GM10266 (cell line): ENCODE measurements around the gene TRHDE.

Source experiments
- DNase-seq: peaks from one replicate; pipeline ENCODE4 v3.0.0; 2012; ENCODE audit errors: extremely low spot score
- TF ChIP-seq, protein P1 (sequence below): IDR thresholded peaks from 2 replicates; pipeline ENCODE4 v1.5.1; 2012; ENCODE audit warnings: mild to moderate bottlenecking, low read depth; ENCODE audit not compliant: control insufficient read depth, insufficient read depth; ENCODE audit errors: missing control alignments

The TRHDE gene

DNA sequence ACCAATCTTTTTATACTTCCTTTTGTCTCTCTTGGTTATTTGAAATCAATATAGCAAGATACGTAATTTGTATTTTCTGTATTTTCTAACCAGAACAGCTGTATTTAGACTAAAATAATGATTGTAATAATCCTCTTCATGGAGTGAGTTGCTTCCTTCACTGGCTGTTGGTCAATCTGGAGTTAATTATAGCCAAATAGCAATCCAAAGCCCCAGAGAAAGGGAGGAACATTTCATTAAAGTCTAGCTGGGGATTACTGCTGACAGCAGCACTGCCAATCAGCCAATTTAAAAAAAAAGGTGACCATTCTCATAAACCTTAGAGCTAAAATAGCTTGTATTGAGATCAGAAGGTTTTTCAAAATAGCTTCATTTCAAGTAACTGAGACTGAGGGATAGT, 118.0 kb downstream of the TRHDE start:
- DNase-seq: no peak

DNA sequence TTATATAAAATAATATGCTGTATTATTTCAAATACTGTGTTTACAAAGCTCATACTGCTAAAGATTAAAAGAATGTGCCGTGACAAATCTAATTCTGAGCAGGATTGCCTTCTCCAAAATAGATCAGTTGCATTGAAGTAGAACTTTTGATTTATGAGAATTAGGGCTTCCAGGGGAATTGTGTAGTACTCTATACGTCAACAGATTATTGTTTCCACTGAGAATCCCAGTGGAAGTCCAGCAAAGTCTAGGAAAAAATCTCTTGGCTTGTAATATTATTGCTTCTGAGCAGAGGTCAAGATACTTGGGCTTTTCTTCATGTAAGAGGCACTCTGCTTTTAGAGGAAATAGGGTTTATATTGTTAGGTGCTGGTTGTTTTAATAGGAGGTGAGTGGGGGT, 133.9 kb downstream of the TRHDE start:
- DNase-seq: no peak
- TF ChIP-seq, protein P1, sequence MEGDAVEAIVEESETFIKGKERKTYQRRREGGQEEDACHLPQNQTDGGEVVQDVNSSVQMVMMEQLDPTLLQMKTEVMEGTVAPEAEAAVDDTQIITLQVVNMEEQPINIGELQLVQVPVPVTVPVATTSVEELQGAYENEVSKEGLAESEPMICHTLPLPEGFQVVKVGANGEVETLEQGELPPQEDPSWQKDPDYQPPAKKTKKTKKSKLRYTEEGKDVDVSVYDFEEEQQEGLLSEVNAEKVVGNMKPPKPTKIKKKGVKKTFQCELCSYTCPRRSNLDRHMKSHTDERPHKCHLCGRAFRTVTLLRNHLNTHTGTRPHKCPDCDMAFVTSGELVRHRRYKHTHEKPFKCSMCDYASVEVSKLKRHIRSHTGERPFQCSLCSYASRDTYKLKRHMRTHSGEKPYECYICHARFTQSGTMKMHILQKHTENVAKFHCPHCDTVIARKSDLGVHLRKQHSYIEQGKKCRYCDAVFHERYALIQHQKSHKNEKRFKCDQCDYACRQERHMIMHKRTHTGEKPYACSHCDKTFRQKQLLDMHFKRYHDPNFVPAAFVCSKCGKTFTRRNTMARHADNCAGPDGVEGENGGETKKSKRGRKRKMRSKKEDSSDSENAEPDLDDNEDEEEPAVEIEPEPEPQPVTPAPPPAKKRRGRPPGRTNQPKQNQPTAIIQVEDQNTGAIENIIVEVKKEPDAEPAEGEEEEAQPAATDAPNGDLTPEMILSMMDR: no peak

More for the DNA sequence above, 118.0 kb downstream of the TRHDE start:
- TF ChIP-seq, protein P1: no peak

DNA sequence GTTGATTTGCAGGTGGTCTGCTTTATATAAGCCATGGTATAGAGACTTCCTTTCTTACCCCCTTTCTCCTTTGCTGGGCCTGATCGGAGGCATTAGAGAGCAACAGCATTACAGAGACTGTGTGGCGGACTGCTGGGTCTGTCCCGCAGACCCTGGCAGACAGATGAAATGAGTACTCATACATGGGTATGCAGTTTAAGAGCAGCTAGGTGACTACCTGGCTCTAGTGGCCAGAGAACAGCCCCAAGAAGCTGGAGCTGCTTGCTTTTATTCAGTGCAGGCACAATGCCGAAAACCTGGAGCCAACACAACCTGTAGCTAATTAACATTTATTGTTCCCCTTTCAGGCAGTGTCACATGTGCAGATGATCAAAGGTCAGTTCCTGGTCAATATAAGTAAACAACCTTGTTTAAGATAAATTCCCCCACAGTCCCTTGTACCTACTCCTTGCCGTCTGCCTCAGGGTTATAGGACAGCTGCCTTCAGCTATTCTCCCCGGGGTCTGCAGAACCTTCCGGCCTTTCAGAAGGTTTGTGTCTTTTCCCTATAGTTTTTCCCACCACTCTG, 160.0 kb downstream of the TRHDE start:
- DNase-seq: no peak
- TF ChIP-seq, protein P1: no peak

DNA sequence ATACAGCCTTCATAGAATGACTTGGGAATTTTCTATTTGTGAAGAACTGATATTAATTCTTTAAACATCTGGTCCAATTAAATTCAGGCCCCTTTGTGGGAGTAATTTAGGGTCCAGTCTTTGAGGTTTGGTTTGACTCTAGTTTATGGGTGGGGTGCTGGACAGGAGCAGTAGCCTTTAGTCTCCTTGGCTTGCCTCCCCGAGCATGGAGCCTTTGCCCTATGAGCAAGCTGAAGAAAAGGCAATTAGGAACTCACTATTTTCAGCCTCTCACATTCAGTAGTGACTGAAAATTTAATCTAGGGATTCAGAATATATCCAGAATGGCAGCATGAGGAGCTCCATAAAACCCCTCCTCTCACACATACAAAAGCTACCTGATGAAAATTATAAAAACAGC, 161.1 kb downstream of the TRHDE start:
- TF ChIP-seq, protein P1: no peak
- no peak for DNase-seq

DNA sequence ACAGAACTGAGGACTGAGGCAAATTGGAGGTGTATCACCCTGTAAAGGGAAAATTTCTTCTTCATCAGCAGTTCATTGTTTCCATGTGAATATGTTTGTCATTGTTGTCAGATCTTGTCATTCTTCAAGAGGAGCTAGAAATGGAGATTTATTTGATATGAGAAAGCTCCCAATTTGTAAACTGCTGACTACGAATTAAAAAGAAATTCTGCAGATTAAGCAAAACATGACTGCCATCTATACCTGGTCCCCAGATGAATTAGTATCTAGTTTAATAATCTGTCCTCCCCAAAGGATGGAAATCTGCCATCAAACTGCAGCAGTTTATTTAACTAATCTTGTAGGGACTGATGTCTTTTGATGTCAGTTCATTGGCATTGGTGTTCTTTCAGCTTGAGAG, 162.8 kb downstream of the TRHDE start:
- TF ChIP-seq, protein P1: no peak
- DNase-seq: no peak

DNA sequence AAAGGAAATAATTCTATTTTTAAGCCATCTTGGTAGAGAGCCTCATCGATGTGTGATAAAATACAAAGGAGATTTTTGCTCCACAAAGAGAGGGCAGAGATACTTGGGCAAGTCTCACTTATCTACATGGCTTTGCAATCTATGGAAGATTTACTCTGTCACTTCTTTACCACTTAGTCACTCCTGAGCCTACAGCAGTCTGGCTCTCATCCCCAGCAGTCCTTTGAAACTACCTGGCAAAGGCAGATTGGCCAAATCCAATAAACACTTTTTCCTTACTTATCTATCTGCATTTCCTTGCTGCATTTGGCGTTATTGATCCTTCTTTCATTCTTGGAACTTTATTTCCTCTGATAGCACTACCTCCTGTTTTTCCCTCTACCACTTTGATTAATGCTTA, 170.0 kb downstream of the TRHDE start:
- TF ChIP-seq, protein P1: no peak
- no peak for DNase-seq

DNA sequence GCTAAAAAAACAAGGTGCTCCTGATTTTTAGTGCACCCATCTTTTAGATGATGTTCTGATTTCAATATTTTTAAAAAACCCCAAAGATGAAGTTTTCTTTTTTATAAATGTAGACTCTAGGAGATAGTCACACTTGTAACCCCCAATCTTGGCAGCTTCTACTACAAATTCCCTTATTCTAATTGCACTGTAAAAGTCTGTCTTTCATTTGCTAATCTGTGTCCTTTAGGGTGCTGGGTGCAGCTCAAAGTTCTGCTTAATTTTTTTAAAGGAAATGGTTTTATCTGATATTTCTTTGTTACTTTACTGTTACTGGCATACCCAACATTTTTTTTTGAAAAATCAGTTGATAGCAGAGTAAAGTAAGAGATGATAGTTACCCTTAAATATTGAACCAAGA, 172.0 kb downstream of the TRHDE start:
- TF ChIP-seq, protein P1: no peak
- DNase-seq: no peak
